HS-27A (cell line): Measurements from ENCODE around the gene MINK1.

ENCODE experiments used
- DNase-seq: peaks from one replicate; pipeline ENCODE4 v3.0.0-alpha.2; 2012; ENCODE audit warnings: low read depth, missing footprints

MINK1 gene

DNA sequence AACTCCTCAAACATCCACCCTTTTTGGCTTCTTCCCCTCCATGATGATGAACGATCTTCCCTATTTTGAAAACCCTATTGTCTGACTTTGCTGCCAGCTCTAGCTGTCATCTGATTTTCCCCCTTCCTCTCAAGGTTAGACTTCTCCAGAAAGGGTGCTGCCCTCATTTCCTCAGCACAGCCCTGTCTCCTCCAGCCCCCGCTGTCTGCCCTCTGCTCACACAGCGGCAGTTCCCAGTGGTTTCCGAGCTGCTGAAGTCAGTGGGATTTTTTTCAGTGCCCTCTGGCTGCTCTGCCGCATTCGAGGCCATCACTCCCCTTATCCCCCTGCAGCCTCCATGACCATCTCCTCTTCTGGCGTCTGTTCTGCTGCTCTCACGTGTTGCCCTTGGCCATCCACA is 39.6 kb downstream of the MINK1 start:
- no peak for DNase-seq

GRCh38 chr17:4877089-4877488 is 43.9 kb downstream of the MINK1 start:
- DNase-seq: no peak

DNA sequence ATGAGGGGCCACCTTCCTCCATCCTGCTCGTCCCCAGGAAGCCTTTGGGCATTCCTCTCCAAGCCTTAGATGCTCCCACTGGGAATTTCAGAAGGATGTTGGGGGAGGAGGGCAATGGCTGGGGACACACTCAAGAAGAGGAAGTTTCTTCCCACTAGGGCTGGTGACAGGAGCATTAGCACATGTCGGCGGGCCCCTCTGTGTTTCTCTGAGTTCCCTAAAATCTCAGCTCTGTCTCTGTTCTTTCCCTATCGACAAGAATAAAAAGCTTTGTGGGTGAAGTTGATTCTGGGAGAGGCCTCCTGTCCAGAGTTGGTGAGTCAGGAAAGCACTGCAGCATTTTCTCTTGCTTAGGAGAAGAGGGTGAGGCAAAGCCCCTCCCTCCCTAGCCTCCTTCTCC is 46.5 kb downstream of the MINK1 start:
- no peak for DNase-seq

GRCh38 chr17:4880857-4881256 is 47.7 kb downstream of the MINK1 start:
- no peak for DNase-seq

DNA sequence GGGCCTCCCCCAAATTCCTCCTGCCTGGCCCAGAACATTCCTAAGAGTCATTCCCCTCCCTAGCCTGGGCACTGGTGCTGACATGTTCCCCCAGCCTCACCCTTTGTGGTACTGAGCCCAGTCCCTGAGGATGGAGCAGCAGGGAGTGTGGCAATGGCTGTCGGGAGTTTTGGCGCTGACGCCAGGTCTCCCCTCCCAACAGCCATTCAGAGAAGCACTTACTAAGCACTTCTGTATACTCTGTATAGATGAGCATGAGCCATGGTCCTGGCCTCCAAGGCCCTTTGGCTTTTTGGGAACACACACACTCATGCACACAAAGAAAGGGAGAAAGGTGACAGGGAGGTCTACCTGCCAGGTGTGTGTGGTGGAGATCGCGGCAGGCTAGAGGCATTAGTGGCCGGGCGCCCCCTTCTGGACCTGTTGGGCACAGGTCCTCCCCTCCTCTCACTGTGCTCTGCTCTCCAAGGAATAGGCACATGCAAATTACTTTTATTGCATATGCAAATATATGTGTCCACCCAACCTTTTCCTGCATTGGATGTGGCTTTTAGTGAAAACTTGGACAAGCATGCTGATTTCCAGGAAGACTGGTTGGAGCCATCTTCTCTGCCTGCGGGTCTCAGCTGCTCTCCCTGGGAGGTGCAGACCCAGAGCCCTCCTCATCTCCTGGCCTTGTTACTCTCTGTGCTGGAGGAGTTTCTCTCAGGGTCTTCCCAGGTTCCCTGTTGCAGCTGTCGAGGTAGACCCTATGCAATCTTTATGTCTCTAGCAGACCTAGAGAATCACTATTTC is 48.8 kb downstream of the MINK1 start:
- DNase-seq: no peak

GRCh38 chr17:4884489-4884888 is 51.3 kb downstream of the MINK1 start:
- DNase-seq: no peak

- DNase-seq: no peak
These were observed 53.7 kb downstream of the MINK1 start for GRCh38 chr17:4886830-4887229.

- no peak for DNase-seq
These were observed 54.4 kb downstream of the MINK1 start for GRCh38 chr17:4887581-4887980.

GRCh38 chr17:4891411-4892410 is 58.6 kb downstream of the MINK1 start:
- DNase-seq: no peak

DNA sequence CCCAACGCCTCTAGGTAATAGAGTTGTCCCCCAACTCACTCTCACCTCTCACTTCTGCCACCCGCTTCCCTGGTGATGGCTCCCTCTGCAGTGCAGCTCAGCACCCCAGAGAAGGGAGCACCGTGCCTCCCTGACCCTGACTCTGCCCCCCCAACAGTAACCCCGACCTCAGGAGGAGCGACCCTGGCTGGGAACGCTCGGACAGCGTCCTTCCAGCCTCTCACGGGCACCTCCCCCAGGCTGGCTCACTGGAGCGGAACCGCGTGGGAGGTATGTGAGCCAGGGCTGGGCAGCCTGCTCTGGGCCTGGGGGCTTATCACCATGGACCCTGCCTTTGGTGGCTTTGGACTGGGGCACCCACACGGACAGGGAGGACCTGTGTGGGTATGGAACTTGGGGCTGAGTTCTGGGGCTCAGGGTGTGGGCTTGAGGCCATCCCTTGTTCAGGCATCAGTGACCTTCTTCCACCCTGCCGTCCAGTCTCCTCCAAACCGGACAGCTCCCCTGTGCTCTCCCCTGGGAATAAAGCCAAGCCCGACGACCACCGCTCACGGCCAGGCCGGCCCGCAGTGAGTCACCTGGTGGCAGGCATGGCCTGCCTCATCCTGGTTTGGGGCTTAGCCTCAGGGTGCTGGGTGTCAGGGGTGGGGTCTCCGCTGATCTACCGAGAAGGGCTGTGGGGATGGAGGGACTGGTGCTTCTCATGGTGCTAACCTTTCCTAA is 59.5 kb downstream of the MINK1 start:
- DNase-seq: no peak

DNA sequence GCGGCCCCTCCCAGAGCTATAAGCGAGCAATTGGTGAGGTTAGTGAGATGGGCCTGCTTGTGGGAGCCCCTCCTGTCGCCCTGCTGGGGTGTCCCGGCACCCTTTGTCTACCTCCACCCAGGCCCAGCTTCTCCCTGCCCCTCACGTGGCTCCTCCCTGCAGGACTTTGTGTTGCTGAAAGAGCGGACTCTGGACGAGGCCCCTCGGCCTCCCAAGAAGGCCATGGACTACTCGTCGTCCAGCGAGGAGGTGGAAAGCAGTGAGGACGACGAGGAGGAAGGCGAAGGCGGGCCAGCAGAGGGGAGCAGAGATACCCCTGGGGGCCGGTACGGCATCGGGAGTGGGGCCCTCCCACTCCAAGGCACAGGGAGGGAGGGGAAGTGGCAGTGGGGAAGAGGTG is 60.1 kb downstream of the MINK1 start:
- no peak for DNase-seq

- no peak for DNase-seq
These were observed 60.8 kb downstream of the MINK1 start for GRCh38 chr17:4893721-4894560.

DNA sequence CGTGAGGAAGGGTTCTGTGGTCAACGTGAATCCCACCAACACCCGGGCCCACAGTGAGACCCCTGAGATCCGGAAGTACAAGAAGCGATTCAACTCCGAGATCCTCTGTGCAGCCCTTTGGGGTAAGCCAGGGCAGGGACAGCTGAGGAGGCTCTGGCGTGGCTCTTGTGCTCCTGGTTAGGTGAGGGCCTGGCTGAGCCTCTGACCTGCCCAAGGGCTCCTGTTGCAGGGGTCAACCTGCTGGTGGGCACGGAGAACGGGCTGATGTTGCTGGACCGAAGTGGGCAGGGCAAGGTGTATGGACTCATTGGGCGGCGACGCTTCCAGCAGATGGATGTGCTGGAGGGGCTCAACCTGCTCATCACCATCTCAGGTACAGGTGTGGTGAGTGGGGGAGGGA is 62.0 kb downstream of the MINK1 start:
- no peak for DNase-seq

DNA sequence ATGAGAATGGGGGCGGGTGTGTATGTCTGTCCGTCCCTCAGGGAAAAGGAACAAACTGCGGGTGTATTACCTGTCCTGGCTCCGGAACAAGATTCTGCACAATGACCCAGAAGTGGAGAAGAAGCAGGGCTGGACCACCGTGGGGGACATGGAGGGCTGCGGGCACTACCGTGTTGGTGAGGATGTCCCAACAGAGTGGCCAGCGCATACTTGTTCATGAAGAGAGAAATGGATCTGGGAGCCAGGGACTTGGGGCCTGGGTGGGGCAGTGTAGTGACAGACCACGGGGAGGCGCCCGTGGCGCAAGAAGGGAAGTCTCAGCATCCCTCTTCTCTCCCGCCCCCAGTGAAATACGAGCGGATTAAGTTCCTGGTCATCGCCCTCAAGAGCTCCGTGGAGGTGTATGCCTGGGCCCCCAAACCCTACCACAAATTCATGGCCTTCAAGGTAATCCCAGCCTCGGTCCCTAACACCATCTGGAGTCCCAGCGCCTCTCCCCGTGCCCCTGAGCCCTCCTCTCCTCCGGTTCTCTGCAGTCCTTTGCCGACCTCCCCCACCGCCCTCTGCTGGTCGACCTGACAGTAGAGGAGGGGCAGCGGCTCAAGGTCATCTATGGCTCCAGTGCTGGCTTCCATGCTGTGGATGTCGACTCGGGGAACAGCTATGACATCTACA is 62.7 kb downstream of the MINK1 start:
- DNase-seq: no peak

GRCh38 chr17:4896332-4897197 is 63.4 kb downstream of the MINK1 start:
- DNase-seq: no peak

DNA sequence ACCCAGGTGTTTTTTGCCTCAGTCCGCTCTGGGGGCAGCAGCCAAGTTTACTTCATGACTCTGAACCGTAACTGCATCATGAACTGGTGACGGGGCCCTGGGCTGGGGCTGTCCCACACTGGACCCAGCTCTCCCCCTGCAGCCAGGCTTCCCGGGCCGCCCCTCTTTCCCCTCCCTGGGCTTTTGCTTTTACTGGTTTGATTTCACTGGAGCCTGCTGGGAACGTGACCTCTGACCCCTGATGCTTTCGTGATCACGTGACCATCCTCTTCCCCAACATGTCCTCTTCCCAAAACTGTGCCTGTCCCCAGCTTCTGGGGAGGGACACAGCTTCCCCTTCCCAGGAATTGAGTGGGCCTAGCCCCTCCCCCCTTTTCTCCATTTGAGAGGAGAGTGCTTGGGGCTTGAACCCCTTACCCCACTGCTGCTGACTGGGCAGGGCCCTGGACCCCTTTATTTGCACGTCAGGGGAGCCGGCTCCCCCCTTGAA is 64.1 kb downstream of the MINK1 start:
- DNase-seq: no peak

DNA sequence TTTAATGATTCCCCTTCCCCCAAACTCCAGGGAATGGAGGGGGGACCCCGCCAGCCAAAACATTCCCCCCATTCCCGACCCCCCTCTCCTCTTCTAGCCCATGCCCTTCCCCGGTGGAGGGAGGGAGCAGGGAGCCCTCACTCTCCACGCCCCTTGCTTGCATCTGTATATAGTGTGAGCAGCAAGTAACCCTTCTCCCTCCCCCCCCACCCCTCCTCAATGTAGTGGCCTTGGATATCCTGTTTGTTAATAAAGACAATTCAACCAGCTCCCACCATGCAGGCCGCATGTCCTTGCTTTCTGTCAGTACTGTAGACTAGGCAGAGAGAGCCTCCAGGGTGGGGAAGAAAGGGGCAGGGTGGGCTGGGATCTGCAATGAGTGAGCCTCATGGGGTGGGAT is 64.6 kb downstream of the MINK1 start:
- DNase-seq: no peak

- DNase-seq: no peak
These were observed 65.2 kb downstream of the MINK1 start for GRCh38 chr17:4898351-4898750.

GRCh38 chr17:4898927-4899326 is 65.8 kb downstream of the MINK1 start:
- DNase-seq: no peak
